GM12872 (cell line): ENCODE measurements around the gene ZFP3.

Experiments
- CTCF ChIP-seq: IDR thresholded peaks from 3 replicates; pipeline ENCODE4 v1.5.1; 2011; ENCODE audit warnings: low read depth, mild to moderate bottlenecking, low read length, moderate library complexity; ENCODE audit not compliant: insufficient read depth

Gene ZFP3

GRCh38 chr17:5097101-5097834 lies 19.0 kb downstream of the ZFP3 start:
- TF ChIP-seq CTCF, result no peak

- TF ChIP-seq CTCF, result no peak
Measured at GRCh38 chr17:5099271-5099670, 21.0 kb downstream of the ZFP3 start.

GRCh38 chr17:5100832-5101231 lies 22.6 kb downstream of the ZFP3 start:
- TF ChIP-seq CTCF, result no peak

- TF ChIP-seq CTCF, result no peak
Measured at GRCh38 chr17:5110816-5111215, 32.5 kb downstream of the ZFP3 start.

- no peak for TF ChIP-seq CTCF
Measured at GRCh38 chr17:5111402-5112204, 33.3 kb downstream of the ZFP3 start, which contains the start of gene ZNF232. Gene ZNF232, minus strand, starts transcription at chr17:5111878. Its CDS starts 56 bp downstream, at chr17:5111822.

- no peak for TF ChIP-seq CTCF
Measured at GRCh38 chr17:5115673-5116651, 37.7 kb downstream of the ZFP3 start, which contains the start of gene USP6. Gene USP6, plus strand, starts transcription at chr17:5116032. Its CDS starts 14,336 bp downstream, at chr17:5130368.
